NB4 (cell line): Measurements from ENCODE around the gene SPAG9.
"Not testable (repeated sequence)": the region's sequence is repeated elsewhere in the genome, so short reads cannot be mapped to it uniquely, and the experiment has no call there.

Source experiments
- DNase-seq: peaks from one replicate; pipeline ENCODE4 v3.0.0; 2010; ENCODE audit warnings: low read depth
- H3K4me3 ChIP-seq: one replicate; pipeline ENCODE4 v1.5.1; 2011; ENCODE audit warnings: mild to moderate bottlenecking, low read depth, low read length, moderate library complexity
- MYC ChIP-seq: IDR thresholded peaks from 2 replicates; pipeline ENCODE4 v1.6.1; 2011; ENCODE audit warnings: low read depth, low read length
- POLR2A ChIP-seq: IDR thresholded peaks from 2 replicates; pipeline ENCODE4 v1.6.1; 2011; ENCODE audit warnings: mild to moderate bottlenecking; ENCODE audit not compliant: insufficient read length; ENCODE audit errors: extremely low read depth
- TF ChIP-seq, protein P1 (sequence below): IDR thresholded peaks from 2 replicates; pipeline ENCODE4 v1.6.1; 2011; ENCODE audit warnings: low read depth, low read length
- TF ChIP-seq, protein P2 (sequence below): IDR thresholded peaks from one replicate; pipeline ENCODE4 v1.5.1; 2012; ENCODE audit warnings: low read depth, low read length

The SPAG9 gene

DNA sequence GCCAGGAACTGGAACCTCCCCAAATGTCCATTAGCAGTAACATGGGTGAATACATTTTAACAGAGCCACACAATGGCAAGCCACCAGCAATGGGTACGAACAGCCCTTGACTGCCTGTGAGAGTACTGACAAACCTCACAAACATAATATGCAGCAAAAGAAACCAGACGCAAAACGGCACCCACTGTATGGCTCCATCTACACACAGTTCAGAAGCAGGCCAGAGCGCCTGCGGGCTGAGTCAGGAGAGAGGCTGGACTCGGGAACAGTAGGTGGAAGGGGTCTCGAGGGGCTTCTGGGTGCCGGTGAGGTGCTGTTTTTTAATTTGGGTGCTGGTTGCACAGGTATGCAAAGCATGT is 177.1 kb downstream of the SPAG9 start:
- TF ChIP-seq POLR2A: no peak
- no peak for TF ChIP-seq MYC
- TF ChIP-seq, protein P1, sequence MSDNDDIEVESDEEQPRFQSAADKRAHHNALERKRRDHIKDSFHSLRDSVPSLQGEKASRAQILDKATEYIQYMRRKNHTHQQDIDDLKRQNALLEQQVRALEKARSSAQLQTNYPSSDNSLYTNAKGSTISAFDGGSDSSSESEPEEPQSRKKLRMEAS: no peak
- TF ChIP-seq, protein P2, sequence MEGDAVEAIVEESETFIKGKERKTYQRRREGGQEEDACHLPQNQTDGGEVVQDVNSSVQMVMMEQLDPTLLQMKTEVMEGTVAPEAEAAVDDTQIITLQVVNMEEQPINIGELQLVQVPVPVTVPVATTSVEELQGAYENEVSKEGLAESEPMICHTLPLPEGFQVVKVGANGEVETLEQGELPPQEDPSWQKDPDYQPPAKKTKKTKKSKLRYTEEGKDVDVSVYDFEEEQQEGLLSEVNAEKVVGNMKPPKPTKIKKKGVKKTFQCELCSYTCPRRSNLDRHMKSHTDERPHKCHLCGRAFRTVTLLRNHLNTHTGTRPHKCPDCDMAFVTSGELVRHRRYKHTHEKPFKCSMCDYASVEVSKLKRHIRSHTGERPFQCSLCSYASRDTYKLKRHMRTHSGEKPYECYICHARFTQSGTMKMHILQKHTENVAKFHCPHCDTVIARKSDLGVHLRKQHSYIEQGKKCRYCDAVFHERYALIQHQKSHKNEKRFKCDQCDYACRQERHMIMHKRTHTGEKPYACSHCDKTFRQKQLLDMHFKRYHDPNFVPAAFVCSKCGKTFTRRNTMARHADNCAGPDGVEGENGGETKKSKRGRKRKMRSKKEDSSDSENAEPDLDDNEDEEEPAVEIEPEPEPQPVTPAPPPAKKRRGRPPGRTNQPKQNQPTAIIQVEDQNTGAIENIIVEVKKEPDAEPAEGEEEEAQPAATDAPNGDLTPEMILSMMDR: no peak
- DNase-seq: no peak
- H3K4me3 ChIP-seq: no peak overlapping the region

DNA sequence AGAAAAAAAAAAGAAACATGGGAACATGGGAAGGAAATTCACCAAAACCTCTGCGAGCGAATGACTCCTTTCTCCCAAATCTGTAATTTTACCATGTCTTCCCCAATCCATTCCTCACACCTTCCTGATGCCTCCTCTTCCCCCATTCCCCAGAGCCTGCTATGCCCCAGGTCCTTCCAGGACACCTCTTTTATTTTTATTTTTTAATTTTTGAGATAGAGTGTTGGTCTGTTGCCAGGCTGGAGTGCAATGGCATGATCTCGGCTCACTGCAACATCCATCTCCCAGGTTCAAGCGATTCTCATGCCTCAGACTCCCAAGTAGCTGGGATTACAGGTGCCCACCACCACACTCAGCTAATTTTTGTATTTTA is 179.0 kb downstream of the SPAG9 start:
- not testable (repeated sequence) for H3K4me3 ChIP-seq, DNase-seq

DNA sequence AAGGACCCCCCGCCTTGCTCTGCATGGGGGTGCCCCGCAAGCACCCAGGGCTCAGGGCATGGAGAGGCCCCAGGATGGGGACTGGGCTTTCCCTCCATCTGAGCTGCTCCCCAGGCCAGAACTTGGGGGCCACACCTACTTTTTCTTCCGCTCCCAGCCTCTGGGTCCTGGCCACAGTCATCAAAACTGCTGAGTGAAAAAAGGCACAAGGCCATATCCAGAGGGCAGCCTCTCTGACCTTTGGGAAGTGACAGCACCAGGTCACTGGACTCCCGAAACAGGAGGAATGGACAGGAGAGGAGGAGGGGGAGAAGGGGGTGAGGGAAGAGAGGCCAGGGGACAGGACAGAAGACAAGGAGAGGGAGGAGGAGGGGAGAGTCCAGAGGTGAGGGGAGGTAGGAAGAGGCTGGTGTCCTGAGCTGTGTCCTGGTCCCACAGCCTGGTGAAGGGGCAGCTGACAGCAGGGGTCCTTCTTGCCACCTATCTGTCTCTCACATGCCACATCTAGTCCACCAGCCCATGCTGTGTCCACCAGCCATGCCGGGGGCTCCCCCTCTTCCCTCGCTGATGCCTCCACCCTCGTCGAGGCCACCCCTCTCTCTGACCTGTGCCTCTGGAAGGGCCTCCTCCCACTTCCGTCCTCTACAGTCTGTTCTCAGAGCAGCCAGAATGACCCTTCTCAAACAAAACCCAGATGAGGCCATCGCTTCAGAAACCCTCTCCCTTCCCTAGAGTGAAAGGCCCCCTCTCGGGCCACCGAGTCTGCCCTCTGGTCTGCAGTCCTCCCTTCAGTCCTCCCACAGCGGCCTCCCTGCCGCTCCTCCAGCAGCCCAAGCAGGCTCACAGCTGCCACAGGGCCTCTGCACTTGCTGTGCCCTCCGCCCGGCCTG is 180.6 kb downstream of the SPAG9 start:
- DNase-seq: no peak
- H3K4me3 ChIP-seq: no peak overlapping the region
- TF ChIP-seq MYC: no peak
- TF ChIP-seq, protein P2: no peak
- TF ChIP-seq, protein P1: no peak
- no peak for TF ChIP-seq POLR2A

DNA sequence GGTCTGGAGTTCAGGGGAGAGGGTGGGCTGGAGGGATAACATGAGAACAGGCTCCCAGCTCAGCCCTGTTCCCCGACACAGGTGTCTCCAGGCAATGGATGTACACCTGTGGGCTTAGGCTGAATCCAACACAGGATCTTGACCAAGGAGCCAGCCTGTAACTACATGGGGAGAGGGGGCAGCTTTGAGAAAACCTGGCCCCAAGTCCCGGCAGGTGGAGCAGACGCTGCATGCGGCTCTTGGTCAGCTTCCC is 181.2 kb downstream of the SPAG9 start:
- TF ChIP-seq, protein P2: no peak
- no peak for TF ChIP-seq MYC
- TF ChIP-seq, protein P1: no peak
- no peak for TF ChIP-seq POLR2A
- DNase-seq: no peak
- H3K4me3 ChIP-seq: no peak overlapping the region

DNA sequence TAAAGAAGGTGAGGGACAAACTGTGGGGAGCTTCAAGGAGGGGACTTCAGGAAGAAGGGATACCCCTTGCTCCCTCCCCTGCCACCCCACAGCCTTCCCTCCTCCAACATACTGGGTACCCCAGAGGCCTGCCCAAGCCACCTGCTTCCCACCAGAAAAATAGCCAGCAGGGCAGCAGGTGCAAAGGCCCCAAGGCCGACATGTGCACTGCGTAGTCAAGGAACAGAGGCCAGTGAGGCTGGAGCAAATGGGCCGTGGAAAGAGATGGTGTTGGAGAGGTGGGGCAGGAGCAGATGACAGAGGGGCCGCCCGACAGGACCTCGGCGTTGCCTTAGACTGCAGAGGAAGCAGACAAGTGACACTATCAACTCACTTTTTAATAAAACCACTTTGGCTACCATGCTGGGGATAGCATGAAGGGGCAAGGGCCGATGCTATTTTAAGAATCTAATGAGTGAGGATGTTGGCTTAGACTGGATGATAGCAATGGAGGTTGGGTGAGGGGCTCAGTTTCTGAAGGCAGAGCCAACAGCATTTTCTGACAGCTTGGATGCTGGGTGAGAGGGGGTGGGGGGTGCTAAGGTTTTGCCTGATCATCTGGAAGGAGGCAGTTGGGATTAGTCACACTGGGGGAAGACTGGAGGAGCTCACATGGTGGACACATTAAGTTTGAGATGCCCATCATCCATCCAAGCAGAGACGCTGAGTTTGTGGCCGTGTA is 181.7 kb downstream of the SPAG9 start:
- DNase-seq: no peak
- TF ChIP-seq MYC: no peak
- TF ChIP-seq, protein P1: no peak
- TF ChIP-seq POLR2A: no peak
- TF ChIP-seq, protein P2: no peak
- H3K4me3 ChIP-seq: no peak overlapping the region

DNA sequence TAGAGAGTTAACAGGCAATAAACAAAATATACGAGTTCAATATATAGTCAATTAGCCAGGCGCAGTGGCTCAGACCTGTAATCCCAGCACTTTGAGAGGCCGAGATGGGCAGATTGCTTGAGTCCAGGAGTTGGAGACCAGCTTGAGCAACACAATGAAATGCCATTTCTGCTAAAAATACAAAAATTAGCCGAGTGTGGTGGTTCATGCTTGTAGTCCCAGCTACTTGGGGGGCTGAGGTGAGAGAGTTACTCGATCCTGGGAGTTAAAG is 184.7 kb downstream of the SPAG9 start:
- DNase-seq: no peak
- H3K4me3 ChIP-seq: no peak overlapping the region
- TF ChIP-seq, protein P2: no peak
- TF ChIP-seq MYC (no peak), POLR2A (no peak)
- TF ChIP-seq, protein P1: no peak
